Prostate gland (tissue), 2 donors: ENCODE measurements around the gene PRAMEF18.
"Not testable (repeated sequence)": the region's sequence is repeated elsewhere in the genome, so short reads cannot be mapped to it uniquely, and the experiment has no call there.

Experiments
- CTCF ChIP-seq, 4 experiments: fragments of 200-600 bp in 2 of 4; fragments of 450-650 bp in 2 of 4; sonication (generic) in 2 of 4; IDR thresholded peaks; 1 replicate in 3 of 4; 2 replicates in 1 of 4; pipeline ENCODE4 v1.5.1; 2016 to 2019; ENCODE audit warnings: antibody characterized with exemption in 4 of 4, mild to moderate bottlenecking in 2 of 4, moderate library complexity in 2 of 4
- POLR2A ChIP-seq: fragments of 450-650 bp; IDR thresholded peaks from one replicate; pipeline ENCODE4 v1.6.1; 2016; ENCODE audit warnings: antibody characterized with exemption, mild to moderate bottlenecking

GRCh38 chr1:13247122-13247521 is 21.2 kb upstream of the PRAMEF18 start:
- not testable (repeated sequence) for TF ChIP-seq CTCF (IDR thresholded peaks at IDR 0.05); POLR2A
